Smooth muscle cell (in vitro differentiated cells): Measurements from ENCODE around the gene DNAJC4. TPM values are rescaled to one million over a fixed set of nuclear protein-coding genes. Genes with fewer than 3 reads are reported as not detected.

Experiments used
- DNase-seq: peaks from one replicate; lab custom pipeline; 2025; ENCODE audit not compliant: unreplicated experiment; lab: John Stamatoyannopoulos, UW
- H2AFZ ChIP-seq: fragments of 200-600 bp; sonication (generic); 2 replicates; pipeline ENCODE4 v1.6.0; 2016; ENCODE audit warnings: antibody characterized with exemption, low read depth, mild to moderate bottlenecking
- H3F3A ChIP-seq: fragments of 200-600 bp; sonication (generic); 2 replicates; pipeline ENCODE4 v1.6.0; 2017; ENCODE audit warnings: antibody characterized with exemption, low read depth
- H3K27ac ChIP-seq: fragments of 200-600 bp; sonication (generic); 2 replicates; pipeline ENCODE4 v1.5.1; 2016; ENCODE audit warnings: low read depth, mild to moderate bottlenecking
- H3K27me3 ChIP-seq: fragments of 200-600 bp; sonication (generic); 2 replicates; pipeline ENCODE4 v1.6.1; 2016; ENCODE audit warnings: low read depth, mild to moderate bottlenecking
- H3K36me3 ChIP-seq: fragments of 200-600 bp; sonication (generic); 2 replicates; pipeline ENCODE4 v1.5.1; 2016; ENCODE audit warnings: low read depth
- H3K4me1 ChIP-seq: fragments of 200-600 bp; sonication (generic); 2 replicates; pipeline ENCODE4 v1.5.1; 2016; ENCODE audit warnings: low read depth
- H3K4me2 ChIP-seq: fragments of 200-600 bp; sonication (generic); 2 replicates; pipeline ENCODE4 v1.6.0; 2016; ENCODE audit warnings: mild to moderate bottlenecking
- H3K4me3 ChIP-seq: fragments of 200-600 bp; sonication (generic); 2 replicates; pipeline ENCODE4 v1.5.1; 2016; ENCODE audit warnings: mild to moderate bottlenecking
- H3K79me2 ChIP-seq: fragments of 200-600 bp; sonication (generic); 2 replicates; pipeline ENCODE4 v1.6.0; 2016; ENCODE audit warnings: low read depth, mild to moderate bottlenecking
- H3K9ac ChIP-seq: fragments of 200-600 bp; sonication (generic); 2 replicates; pipeline ENCODE4 v1.6.0; 2016; ENCODE audit warnings: low read depth
- H3K9me3 ChIP-seq: fragments of 200-600 bp; sonication (generic); replicated peaks from 2 replicates; pipeline ENCODE4 v1.5.1; 2016; ENCODE audit warnings: low read depth
- H4K20me1 ChIP-seq: fragments of 200-600 bp; sonication (generic); 2 replicates; pipeline ENCODE4 v1.6.0; 2016; ENCODE audit warnings: low read depth
- WGBS: methylation state at CpG from one replicate; pipeline ENCODE4 v1.1.7; 2016; ENCODE audit warnings: low lambda C conversion rate; 5-methylcytosine and 5-hydroxymethylcytosine counted together
- polyA plus RNA-seq: library from polyadenylated mRNA; unstranded; fragments of >200 nt; fragmentation: Nextera tagmentation; extraction: Ambion mirVana; gene quantifications from 2 replicates; pipeline ENCODE4 v1.2.1, GENCODE V29; 2016
- total RNA-seq: library from RNA; depleted of rRNA; stranded (reverse); fragments of >200 nt; gene quantifications from 2 replicates; pipeline ENCODE4 v1.2.3, GENCODE V29; 2014
- TF ChIP-seq, protein P1 (sequence below): fragments of 200-600 bp; sonication (generic); IDR thresholded peaks from 2 replicates; pipeline ENCODE4 v1.5.1; 2017; ENCODE audit warnings: borderline replicate concordance, mild to moderate bottlenecking, antibody characterized with exemption; ENCODE audit not compliant: insufficient read depth, poor library complexity, severe bottlenecking

The DNAJC4 gene
- total and polyA plus RNA-seq, 2 experiments from 2014 or later: 14.5 to 78.5 TPM

GRCh38 chr11:64239662-64240434 lies 9.5 kb downstream of the DNAJC4 start:
- H2AFZ ChIP-seq: no peak overlapping the region
- H3K4me1 ChIP-seq: peaks cover 10% of the 10 kb centered on the region
- H3K4me3 ChIP-seq: peak overlapping the region; percentile 89
- peaks cover 26% of the 10 kb centered on the region for H4K20me1 ChIP-seq
- H3K79me2 ChIP-seq: peaks cover 3% of the 10 kb centered on the region
- peak overlapping the region; percentile 83 for H3K4me2 ChIP-seq
- peak overlapping the region; percentile 93 for H3K27ac ChIP-seq
- TF ChIP-seq, protein P1, sequence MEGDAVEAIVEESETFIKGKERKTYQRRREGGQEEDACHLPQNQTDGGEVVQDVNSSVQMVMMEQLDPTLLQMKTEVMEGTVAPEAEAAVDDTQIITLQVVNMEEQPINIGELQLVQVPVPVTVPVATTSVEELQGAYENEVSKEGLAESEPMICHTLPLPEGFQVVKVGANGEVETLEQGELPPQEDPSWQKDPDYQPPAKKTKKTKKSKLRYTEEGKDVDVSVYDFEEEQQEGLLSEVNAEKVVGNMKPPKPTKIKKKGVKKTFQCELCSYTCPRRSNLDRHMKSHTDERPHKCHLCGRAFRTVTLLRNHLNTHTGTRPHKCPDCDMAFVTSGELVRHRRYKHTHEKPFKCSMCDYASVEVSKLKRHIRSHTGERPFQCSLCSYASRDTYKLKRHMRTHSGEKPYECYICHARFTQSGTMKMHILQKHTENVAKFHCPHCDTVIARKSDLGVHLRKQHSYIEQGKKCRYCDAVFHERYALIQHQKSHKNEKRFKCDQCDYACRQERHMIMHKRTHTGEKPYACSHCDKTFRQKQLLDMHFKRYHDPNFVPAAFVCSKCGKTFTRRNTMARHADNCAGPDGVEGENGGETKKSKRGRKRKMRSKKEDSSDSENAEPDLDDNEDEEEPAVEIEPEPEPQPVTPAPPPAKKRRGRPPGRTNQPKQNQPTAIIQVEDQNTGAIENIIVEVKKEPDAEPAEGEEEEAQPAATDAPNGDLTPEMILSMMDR: no peak
- no peak for DNase-seq
- 85% methylated on average over 9 of the region's 11 CpGs for WGBS
- peaks cover 17% of the 10 kb centered on the region for H3F3A ChIP-seq
- H3K27me3 ChIP-seq: no peaks in the 10 kb centered on the region
- H3K36me3 ChIP-seq: no peaks in the 10 kb centered on the region
- H3K9ac ChIP-seq: peak overlapping the region; percentile 90
- H3K9me3 ChIP-seq: no peaks in the 10 kb centered on the region

GRCh38 chr11:64240435-64241240 lies 10.3 kb downstream of the DNAJC4 start, which contains the start of gene FKBP2:
Gene FKBP2 (plus strand): TSS chr11:64241095. CDS start chr11:64242388, 1,293 bp downstream.
- H3K27ac ChIP-seq: peak within 1 kb of the TSS; percentile 93
- H3K79me2 ChIP-seq: peaks cover 11% of the 10 kb centered on the region
- TF ChIP-seq, protein P1: no peak
- H3K4me1 ChIP-seq: peaks cover 13% of the 10 kb centered on the region
- H3K9ac ChIP-seq: peak within 1 kb of the TSS; percentile 90
- no peaks in the 10 kb centered on the region for H3K36me3 ChIP-seq
- DNase-seq: peak; percentile 99
- H4K20me1 ChIP-seq: peaks cover 31% of the 10 kb centered on the region
- no peak within 1 kb of the TSS for H2AFZ ChIP-seq
- H3K4me2 ChIP-seq: peak within 1 kb of the TSS; percentile 96
- peak within 1 kb of the TSS; percentile 89 for H3K4me3 ChIP-seq
- H3F3A ChIP-seq: peaks cover 17% of the 10 kb centered on the region
- H3K9me3 ChIP-seq: no peaks in the 10 kb centered on the region
- H3K27me3 ChIP-seq: no peaks in the 10 kb centered on the region
- WGBS: 3% methylated on average over 27 of the region's 58 CpGs

- H3K79me2 ChIP-seq: peaks cover 17% of the 10 kb centered on the region
Measured at GRCh38 chr11:64241241-64241490, 10.8 kb downstream of the DNAJC4 start.

More at GRCh38 chr11:64241241-64241490, 10.8 kb downstream of the DNAJC4 start:
- Histone ChIP-seq H3K4me1 (peaks cover 13% of the 10 kb centered on the region), H2AFZ (no peak overlapping the region), H3F3A (peaks cover 21% of the 10 kb centered on the region), H3K27ac (peak overlapping the region; percentile 93), H3K4me3 (peak overlapping the region; percentile 89), H3K9me3 (no peaks in the 10 kb centered on the region), H3K27me3 (no peaks in the 10 kb centered on the region), H4K20me1 (peaks cover 30% of the 10 kb centered on the region), H3K4me2 (peak overlapping the region; percentile 83), H3K9ac (peak overlapping the region; percentile 90), H3K36me3 (no peaks in the 10 kb centered on the region)
- TF ChIP-seq, protein P1: no peak
- WGBS: 0% methylated on average over 4 of the region's 24 CpGs
- DNase-seq: peak; percentile 99
